M059J (cell line): ENCODE results near the gene ATG9B. TPM values are rescaled to one million over a fixed set of nuclear protein-coding genes. Genes with fewer than 3 reads are reported as not detected.

Source experiments
- DNase-seq: peaks from one replicate; pipeline ENCODE4 v3.0.0-alpha.2; 2012; ENCODE audit warnings: low read depth
- total RNA-seq: library from RNA; depleted of rRNA; stranded (reverse); fragments of >200 nt; shearing (Covaris generic); gene quantifications from 2 replicates; pipeline ENCODE4 v1.2.3, GENCODE V29; 2014

ATG9B gene
- total RNA-seq, 1 experiment from 2014 or later, result not detected

DNA sequence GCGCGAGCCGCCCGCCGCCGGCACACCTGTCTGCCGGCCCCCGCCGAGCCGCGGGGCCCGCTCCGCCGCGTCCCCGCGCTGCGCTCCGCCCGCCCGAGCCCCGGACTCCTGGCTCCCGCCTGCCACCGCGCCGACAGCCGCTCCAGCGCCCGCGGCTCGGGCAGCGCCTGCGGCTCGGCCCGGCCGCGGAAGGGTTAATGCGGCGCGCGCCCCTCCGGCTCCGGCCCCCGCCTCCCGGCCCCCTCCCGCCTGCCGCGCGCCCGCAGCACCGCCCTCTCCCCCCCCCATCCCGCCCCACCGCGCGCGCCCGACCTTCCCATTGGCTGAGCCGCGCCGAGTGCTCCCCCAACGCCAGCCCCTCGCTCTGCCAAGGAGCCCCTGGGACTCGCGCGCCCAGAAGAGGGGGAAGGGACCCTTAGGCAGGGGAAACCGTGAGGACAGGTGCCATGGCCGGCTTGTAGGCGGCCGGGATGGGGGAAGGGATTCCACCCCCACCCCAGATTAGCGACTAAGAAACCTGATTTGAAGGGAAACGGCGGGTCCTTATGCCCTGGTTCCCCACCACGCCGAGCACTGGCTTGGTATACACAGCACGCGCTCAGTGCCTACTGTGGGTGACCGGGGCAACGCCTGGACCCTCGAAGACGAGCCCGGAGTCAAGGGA is 46.0 kb downstream of the ATG9B start, which contains the start of gene KCNH2:
KCNH2 (minus strand) TSS at position 196 of the 664 bp plus-strand sequence. CDS start 408 bp downstream, outside the sequence.
- no peak for DNase-seq

DNA sequence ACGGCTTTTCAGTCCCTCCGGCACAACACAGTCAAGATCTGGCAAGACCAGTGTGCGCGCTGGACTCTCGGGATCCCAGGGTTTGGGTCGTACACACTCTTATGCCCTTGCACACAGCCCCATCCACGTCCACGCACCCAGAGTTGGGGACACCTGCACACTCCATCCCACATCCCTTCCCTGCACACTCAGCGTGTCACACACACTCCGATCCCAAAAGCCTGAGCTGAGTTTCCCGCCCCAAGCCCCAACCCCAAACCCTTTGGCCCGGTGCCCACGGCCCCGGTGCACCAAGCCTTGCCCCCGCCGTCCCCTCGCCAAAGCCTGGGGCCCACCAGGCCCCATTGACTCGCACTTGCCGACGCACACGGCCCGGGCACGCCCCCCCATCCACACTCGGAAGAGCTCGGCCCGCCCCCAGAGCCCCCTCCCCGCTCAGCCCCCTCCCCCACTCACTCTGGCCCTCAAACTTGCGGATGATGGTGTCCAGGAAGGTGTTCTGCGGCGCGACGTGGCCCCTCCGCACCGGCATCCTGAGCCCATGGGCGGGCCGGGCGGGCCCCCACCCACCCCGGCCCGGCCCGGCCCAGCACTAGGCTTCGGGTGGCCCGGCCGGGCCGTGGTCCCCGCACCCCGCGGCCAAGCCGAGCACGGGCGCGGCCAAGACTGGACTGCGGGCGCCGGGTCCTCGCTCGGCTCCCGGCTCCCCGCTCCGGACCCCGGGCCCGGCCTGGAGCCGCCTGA is 46.7 kb downstream of the ATG9B start:
- DNase-seq, result no peak

DNA sequence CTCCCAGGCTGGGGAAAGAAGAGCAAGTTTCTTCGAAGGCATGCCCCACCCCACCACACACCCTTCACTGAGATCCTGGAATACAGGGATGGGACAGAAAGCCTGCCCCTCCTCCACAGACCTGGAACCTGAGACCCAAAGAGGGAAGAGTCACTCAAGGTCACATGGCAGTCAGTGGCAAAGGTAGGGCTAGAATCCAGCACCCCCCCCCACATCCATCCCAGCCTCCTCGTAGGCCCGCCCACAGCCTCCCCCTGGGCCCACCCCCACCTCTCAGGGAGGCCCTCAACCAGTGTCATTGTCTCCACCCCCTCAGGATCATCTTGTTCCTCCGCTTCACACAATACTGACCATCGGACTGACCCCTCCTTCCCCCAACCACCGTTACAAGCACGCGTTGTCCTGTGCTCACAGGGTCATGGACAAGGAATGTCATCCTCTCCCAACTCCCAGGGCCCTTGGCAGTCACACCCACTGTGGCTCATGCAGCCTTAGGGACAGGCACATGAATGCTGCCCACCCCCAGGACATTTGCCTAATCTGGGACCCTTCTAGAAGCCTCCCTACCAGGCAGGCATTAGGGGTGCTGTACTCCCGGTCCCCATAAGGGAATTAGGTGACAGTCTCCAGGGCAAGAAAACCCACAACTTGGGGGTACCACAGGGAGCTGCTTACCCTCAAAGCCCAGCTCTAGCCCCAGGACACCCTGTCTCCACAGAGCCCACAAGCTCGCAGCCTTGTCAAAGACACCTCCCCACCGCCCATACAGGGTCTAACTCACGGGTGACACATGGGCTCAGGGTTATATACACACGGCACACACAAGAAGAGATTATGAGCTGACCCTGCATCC is 47.5 kb downstream of the ATG9B start:
- no peak for DNase-seq

DNA sequence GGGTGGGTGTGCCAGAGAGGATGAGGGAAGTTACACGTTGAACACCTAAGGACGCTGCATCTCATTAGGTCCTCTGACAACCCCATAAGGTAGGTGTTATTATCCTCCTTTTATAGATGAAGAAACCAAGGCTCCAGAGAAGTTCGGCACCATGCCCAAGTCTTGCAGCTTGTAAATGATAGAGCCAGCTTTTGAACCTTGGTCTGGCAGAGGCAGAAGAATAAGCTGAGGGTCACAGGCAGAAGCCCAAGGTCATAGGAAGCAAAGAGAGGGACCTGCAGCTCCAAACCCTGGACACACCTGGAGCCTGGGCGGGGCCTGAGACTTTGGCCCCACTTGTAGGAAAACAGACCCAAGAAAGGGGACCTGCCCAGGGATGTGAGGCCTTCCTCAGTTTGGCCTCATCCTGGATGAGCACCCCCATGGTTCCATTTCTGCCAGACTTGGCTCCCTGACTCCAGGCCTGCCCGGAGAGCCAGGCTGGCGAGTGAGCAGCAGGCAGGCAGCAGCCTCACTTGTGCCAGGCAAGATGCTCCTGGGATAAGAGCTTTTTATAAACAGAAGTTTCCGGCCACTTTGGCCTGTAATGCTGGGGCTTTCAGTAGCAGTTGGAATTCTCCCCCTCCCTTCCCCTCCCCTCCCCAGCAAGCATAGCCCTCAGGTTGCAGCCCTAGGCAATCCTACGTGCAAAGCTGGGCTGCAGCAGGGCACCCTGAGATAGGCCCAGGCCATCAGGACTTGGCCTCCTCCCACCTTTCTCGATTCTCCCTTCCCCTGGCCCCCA is 48.6 kb downstream of the ATG9B start:
- DNase-seq, result peak; percentile 56

DNA sequence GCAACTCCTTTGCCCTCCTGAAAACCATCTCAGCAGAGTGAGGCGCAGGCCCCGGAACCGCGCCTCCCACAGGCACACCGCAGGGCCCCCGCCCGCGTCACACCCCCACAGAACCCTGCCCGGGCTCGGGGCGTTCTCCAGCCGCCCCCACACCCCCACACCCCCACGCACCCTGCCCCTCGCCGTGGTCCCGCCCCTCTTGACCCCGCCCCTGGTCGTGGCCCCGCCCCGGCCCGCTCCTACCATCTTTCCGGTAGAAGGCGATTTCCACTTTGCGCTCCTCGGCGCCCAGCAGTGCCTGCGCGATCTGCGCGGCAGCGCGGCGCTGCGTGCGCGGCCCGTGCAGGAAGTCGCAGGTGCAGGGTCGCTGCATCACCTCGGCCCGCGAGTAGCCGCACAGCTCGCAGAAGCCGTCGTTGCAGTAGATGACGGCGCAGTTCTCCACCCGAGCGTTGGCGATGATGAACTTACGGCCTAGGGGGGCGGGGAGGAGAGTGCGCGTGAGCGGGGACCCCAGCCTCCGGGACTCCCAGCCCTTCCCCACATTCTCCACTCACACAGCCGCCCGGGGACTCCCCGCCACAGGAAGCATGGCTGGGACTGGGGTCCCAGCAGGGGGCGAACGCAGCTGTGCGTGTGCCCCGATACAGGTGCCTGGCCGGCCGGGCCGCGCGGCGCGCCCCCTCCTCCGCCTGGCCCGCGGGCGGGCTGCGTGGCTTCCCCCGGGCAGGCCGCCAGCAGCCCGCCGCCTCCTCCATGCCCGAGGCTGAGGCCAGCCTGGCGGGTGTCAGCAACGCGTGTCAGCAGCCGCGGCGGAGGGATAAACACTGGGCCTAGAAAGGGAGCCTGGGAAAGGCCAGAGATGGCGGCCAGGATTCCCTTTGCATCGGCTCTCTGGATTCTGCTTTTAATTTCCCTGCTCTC is 49.6 kb downstream of the ATG9B start:
- peak; percentile 36 for DNase-seq

DNA sequence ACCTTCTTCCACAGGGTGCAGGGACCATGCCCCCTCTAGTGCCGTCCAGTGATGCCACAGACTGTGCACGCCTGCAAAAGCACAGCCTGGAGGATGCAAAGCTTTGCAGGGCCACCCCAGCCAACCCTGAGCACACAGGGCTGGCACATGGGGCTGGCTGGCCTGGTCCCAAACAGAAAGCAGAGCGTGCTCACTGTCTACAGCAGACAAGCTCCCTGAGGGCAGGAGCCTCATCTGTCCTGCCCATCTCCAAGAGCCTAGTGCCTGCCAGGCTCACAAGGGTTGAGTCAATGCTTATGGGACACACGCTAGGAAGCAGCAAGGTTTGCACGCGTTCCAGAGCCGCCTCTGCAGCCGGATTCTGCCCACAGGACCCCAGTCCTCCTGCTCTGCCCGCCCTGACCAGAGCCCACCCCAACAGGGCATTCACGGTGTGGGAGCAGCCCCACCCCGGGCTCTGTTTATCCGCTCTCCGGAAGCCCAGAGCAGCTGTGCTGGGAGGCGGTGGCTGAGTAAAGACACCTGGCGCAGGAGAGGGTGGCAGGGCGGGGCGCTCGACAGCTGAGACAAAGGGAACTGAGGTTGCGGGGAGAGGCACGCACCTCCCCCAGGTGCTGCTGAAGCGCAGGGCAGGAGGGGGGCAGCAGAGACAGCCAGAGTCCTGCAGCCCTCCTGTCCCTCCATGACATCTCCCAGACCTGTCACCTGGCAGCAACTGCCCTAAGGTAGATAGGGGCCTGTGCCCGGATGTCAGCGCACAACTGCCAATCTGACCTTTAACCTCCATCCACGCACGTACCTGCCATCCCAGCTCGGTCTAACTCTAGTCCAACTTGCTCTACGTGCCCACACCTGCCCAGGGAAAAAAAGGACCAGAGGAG is 50.5 kb downstream of the ATG9B start:
- DNase-seq, result no peak

DNA sequence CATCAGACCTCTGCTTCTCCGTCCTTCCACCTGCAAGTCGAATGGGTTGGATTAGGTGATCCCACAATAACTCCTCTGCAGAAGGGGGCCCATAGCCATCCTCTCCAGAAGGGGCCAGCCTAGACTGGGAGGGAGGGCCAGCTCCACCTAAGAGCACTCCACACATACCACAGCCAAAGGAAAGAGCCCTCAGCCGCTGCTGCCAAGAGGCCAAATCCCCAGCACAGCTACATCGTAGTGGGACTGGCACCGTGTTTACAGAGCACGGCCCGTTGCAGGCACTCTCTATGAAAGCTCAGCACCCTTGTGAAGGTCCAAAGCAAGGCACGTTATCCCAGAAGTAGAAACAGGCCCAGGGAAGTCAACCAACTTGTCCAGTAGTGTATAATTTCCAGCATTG is 51.6 kb downstream of the ATG9B start:
- no peak for DNase-seq

DNA sequence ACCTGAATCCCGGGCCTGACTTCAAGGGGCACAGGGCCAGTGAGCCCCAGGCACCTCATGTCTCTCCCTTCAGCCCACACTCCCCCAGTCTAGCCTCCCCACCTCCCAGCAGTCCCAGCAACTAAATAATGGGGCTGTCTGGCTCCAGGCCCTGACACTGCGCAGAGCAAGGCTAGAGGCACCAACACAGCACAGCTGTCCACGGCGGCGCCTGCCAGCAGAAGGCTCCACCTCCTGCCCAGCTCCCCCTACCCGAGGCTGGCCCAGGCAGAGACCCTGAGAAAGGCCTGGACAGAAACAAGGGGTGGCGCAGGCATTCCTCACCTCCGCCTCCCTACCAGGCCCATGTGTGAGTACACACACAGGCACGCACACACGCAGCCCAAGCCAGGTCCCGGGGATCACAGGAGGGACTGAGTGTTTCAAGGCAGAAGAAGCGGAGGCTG is 52.2 kb downstream of the ATG9B start:
- no peak for DNase-seq

DNA sequence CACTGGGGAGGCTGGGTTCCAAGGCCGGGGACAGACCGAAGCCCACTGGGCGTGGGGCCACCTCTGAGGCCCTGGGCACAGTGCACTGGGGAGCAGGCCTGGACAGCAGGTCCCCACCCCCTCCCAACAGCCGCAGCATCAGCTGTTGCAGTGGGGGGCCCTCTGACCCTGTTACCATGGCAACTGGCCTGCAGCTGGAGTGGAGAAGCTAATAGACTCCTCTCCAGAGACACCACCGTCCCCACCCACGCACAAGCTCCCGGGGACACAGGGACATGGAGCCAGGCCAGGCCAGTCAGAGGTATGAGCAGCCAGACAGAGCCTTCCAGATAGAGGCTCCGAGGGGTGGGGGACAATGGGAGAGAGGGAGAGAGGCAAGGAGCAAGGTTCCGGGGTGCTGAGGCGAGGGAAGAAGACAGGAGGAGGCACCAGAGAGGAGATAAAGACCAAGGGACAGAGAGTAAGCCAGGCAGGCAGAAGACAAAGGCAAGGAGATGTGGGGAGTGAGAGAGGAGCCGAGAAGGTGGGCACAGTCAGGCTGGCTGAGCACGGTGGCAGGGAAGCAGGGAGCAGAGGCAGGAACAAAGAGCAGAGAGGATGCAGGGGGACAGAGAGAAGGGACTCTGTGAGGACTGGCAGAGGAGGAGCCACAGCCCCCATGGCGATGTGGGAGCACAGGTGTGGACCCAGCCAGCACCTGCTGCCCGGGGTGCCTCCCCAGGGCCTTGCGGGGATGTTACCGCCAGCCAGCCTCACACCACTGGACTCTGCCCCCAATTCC is 52.9 kb downstream of the ATG9B start:
- no peak for DNase-seq

DNA sequence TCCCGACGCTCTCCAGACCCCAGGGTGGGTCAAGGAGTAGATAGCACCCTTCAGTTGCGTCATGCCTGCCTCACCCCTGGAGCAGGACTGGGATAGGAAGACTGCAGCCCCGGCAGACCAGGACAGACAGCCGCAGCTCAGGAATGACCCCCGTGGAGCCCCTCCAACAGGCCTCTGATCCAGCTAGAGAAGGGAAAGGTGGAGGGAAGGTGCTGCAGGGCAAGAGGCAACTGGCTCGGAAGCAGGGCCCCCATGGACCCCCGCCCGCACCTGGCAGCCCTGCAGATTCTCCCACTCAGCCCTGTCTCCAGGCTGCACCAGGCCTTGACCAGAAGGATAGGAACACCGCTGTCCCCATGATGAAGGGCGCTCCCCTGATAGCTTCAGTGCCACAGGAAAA is 53.9 kb downstream of the ATG9B start:
- DNase-seq, result no peak

DNA sequence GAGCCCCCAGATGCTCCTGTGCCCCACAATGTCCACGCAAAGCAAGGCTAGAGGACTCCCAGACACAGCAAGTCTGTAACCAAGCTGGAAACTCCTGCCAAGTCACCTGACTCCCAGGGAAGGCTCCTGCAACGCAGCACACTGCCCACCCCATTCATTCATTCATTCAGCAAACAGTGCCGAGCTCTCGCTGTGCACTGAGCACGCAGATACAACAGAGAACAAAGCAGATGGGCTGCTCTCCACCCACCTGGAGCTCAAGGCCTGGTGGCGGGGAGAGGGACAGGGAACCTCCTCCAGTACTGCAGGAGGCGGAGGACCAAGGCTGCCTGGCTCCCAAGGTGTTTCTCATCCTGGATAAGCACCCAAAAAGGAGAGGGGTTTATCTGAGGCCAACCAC is 54.8 kb downstream of the ATG9B start:
- no peak for DNase-seq

DNA sequence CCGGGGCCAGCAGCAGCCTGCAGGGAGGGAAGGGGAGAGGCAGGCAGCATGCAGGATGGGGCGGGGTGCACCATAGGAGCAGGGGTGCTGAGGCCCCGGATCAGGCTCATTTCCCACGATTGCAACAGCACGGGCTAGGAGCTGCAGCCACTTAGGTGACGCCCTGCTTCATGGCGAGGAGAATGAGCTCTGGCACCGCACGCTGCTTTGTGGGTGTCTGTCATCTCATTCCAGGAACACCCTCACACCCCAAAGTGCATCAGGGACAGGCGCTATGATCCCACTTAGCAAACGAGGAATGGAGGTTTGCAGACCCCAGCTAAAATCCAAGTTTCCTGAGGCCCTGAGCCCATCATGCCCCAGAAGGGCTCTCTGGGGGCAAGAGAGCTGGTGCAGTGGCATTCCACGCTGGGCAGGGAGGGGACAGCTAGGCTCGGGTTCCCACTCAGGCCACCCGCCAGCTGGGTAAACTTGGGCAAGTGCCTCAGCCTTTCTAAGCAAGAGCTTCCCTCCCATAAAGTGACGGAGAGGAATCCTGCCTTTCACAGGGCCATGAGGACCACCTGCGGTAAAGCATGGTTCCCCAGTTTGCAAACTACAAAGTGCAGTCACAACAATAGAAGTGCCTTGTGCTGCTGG is 55.4 kb downstream of the ATG9B start:
- DNase-seq, result no peak

DNA sequence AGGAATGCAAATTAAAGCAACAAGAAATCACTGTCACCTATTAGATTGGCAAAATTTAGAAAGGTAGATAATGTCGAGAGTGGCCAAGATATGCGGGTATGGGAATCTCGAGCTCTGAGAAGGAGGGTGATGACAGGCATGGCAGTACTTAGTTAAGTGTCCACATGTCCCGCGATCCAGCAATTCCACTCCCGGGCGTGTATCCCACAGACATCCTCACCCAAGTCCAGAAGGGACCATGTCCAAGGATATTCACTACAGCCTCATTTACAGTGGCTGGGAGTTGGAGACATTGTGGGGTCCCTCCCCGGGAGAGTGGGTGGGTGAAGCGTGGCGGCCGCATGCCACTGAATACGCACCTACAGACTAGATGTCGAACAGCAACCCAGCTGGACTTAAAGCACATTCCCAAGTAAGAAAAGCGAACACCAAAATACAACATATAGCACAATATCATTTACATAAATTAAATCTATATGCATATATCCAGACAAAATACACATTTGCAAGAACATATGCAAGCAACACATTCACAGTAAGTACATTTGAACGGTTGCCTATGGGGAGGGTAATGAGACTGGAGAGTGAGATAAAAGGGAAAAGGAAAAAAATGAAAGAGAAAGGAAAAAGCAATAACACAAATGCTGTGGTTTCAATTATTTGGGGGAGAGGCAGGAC is 56.1 kb downstream of the ATG9B start:
- DNase-seq, result no peak

DNA sequence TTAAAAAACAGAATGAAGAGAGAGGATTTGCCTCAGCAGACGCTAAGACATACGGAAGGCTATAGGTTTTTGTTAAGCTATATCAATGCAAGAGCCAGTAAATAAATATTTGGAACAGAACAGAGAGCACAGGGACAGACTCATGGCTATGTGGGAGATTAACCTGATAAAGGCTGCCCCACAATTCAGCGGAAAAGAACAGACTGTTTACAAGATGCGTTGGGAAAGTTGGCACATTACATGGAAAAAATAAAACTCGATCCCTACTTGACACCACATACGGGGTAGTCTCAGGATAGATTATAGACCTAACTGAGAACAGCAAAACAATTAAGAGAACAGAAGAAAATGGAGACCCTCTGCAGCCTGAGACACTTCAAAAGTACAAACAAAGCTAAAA is 56.9 kb downstream of the ATG9B start:
- no peak for DNase-seq

DNA sequence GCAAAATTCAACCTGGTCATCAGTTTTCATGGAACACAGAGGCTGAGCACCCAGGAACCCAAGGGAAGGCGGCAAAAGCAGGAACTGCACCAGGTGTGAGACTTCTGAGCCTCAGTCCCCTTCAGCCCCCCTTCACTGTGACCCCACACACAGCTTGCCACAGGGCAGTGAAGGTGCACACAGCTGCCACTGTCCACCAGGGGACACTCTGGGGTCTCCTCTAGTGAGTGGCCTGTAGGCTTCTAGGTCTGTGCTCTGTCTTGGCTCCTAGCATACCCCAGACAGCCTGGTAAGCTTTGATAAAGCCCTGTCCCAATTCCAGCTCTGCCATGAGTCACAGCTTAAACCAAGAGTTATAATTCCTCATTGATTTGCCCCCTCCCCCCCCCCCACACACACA is 58.3 kb downstream of the ATG9B start:
- no peak for DNase-seq

DNA sequence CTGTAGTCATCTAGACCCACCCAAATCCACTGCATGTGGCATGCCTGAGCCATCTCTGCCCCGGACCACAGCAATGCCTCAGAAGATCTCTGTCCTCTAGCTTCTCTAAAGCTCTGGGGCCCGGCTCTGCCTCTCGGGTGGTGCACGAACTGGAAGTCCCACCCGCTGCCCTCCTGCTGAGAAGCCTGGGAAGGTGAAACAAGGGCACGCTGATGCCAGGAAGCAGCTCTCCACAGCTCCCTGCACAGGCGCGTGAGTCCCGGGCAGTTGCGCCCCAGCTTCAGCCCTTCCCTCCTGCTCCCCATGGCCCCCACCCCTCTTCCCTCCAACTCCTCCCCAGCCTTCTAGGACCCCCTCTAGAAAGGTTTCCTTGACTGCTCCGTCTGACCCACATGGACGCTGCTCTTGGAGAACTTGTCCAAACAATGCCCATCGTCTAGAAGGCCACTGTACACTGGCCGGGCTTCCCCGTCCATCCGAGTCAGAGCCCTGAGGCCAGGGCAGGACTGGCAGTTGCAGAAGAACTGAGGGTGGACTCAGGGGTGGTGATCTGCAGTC is 58.9 kb downstream of the ATG9B start:
- DNase-seq, result no peak
